HepG2 (cell line): ENCODE measurements around the gene BTK. TPM values are rescaled to one million over a fixed set of nuclear protein-coding genes. Genes with fewer than 3 reads are reported as not detected.
"Not testable (repeated sequence)": the region's sequence is repeated elsewhere in the genome, so short reads cannot be mapped to it uniquely, and the experiment has no call there.

Source experiments
- ATAC-seq: fragments of 200-7000 bp; cut with Tn5 transposase; 3 replicates; pipeline ENCODE4 v1.9.1; 2020; ENCODE audit warnings: mild to moderate bottlenecking, moderate library complexity
- BruUV-seq: library from RNA; stranded (reverse); fragments of 400-500 nt; replicated peaks from 2 replicates; lab custom pipeline; 2021; lab: Mats Ljungman, UMichigan
- CTCF ChIA-PET: fragments of 300-600 bp; formaldehyde crosslinking; extraction: SDS; loops from one replicate; lab custom pipeline; 2021; ENCODE audit warnings: low total read pairs, inconsistent platforms, low intra/inter-chr PET ratio; lab: Yijun Ruan, JAX
- POLR2A ChIA-PET: fragments of 350-600 bp; sonication (Branson Sonifier 250); formaldehyde crosslinking; loops from one replicate; lab custom pipeline; 2020; ENCODE audit warnings: antibody characterized with exemption, inconsistent platforms; lab: Yijun Ruan, JAX
- DNase-seq: peaks from one replicate; pipeline ENCODE4 v3.0.0-alpha.2; 2015; ENCODE audit warnings: low spot score
- FAIRE-seq: peaks from 3 replicates; lab custom pipeline; 2011; peaks lifted over from hg19 to GRCh38; lab: Jason Lieb, UNC
- H2AFZ ChIP-seq: one replicate; pipeline ENCODE4 v1.6.1; 2011; ENCODE audit warnings: low read length, inconsistent platforms
- H3K27ac ChIP-seq: fragments of 300-600 bp; 3 replicates; pipeline ENCODE4 v1.8.0; 2011; ENCODE audit warnings: mixed run types, mild to moderate bottlenecking, mixed read lengths, low read length, inconsistent platforms; ENCODE audit not compliant: insufficient read depth; ENCODE audit errors: extremely low read length
- H3K27me3 ChIP-seq, 2 experiments: fragments of 200-600 bp in 1 of 2; 2 replicates in 1 of 2; 3 replicates in 1 of 2; pipeline versions ENCODE4 v1.6.0 to v1.8.0; 2011; ENCODE audit warnings: low read length in 2 of 2, mild to moderate bottlenecking in 2 of 2, moderate library complexity in 2 of 2, inconsistent platforms in 1 of 2; ENCODE audit not compliant: insufficient read depth in 2 of 2, control insufficient read depth in 1 of 2
- H3K36me3 ChIP-seq, 2 experiments: fragments of 200-600 bp in 1 of 2; replicated peaks in 1 of 2; 2 replicates in 1 of 2; 3 replicates in 1 of 2; pipeline versions ENCODE4 v1.5.1 to v1.8.0; 2011; ENCODE audit warnings: low read length in 2 of 2, inconsistent platforms in 1 of 2; ENCODE audit not compliant: insufficient read depth in 2 of 2, control insufficient read depth in 1 of 2
- H3K4me1 ChIP-seq: 2 replicates; pipeline ENCODE4 v1.5.1; 2012; ENCODE audit warnings: low read length, inconsistent platforms; ENCODE audit not compliant: insufficient read depth
- H3K4me2 ChIP-seq: 2 replicates; pipeline ENCODE4 v1.6.0; 2011; ENCODE audit warnings: low read depth, low read length, inconsistent platforms
- H3K4me3 ChIP-seq, 3 experiments: fragments of 200-600 bp in 1 of 3; sonication (generic), shearing (Covaris generic) in 1 of 3; replicated peaks in 1 of 3; 2 replicates each; pipeline ENCODE4 v1.5.1; 2011 to 2016; ENCODE audit warnings: low read length in 3 of 3, inconsistent platforms in 2 of 3, low read depth in 2 of 3, mild to moderate bottlenecking in 2 of 3, control low read depth in 1 of 3, mixed read lengths in 1 of 3; ENCODE audit not compliant: insufficient read depth in 1 of 3
- H3K79me2 ChIP-seq: one replicate; pipeline ENCODE4 v1.6.1; 2011; ENCODE audit warnings: low read length, inconsistent platforms; ENCODE audit not compliant: insufficient read depth
- H3K9ac ChIP-seq: 2 replicates; pipeline ENCODE4 v1.6.0; 2011; ENCODE audit warnings: mild to moderate bottlenecking, low read depth, low read length, inconsistent platforms; ENCODE audit not compliant: insufficient read depth
- H3K9me3 ChIP-seq: 2 replicates; pipeline ENCODE4 v1.5.1; 2012; ENCODE audit warnings: mild to moderate bottlenecking, low read length
- H4K20me1 ChIP-seq: 2 replicates; pipeline ENCODE4 v1.6.0; 2011; ENCODE audit warnings: inconsistent platforms, mild to moderate bottlenecking, low read length, moderate library complexity; ENCODE audit not compliant: insufficient read depth
- FOXC1 ChIP-seq: sonication (generic); formaldehyde crosslinking; IDR thresholded peaks from 2 replicates; pipeline ENCODE4 v1.8.0; 2022; ENCODE audit warnings: mild to moderate bottlenecking, missing genetic modification reagents, borderline replicate concordance
- RAD51 ChIP-seq: fragments of 450-650 bp; IDR thresholded peaks from 2 replicates; pipeline ENCODE4 v1.6.1; 2016; ENCODE audit warnings: borderline replicate concordance
- SNAI1 ChIP-seq: sonication (generic); formaldehyde crosslinking; IDR thresholded peaks from 2 replicates; pipeline ENCODE4 v1.5.0; 2020; ENCODE audit warnings: mild to moderate bottlenecking, missing genetic modification reagents, borderline replicate concordance
- TCF7 ChIP-seq: sonication (generic); IDR thresholded peaks from 2 replicates; pipeline ENCODE4 v1.6.1; 2016; ENCODE audit warnings: antibody characterized with exemption, low read depth
- ZFX ChIP-seq: sonication (generic); formaldehyde crosslinking; IDR thresholded peaks from 2 replicates; pipeline ENCODE4 v1.4.0; 2020; ENCODE audit warnings: mild to moderate bottlenecking, low read depth, missing genetic modification reagents, moderate library complexity
- ZNF33A ChIP-seq: sonication (generic); formaldehyde crosslinking; IDR thresholded peaks from 2 replicates; pipeline ENCODE4 v1.5.1; 2020; ENCODE audit warnings: missing genetic modification reagents, mild to moderate bottlenecking, moderate library complexity, borderline replicate concordance
- ZSCAN9 ChIP-seq: IDR thresholded peaks from 2 replicates; pipeline ENCODE4 v1.6.1; 2016; ENCODE audit warnings: borderline replicate concordance
- WGBS: methylation state at CpG from one replicate; pipeline ENCODE4 v1.1.6; 2017; ENCODE audit warnings: low lambda C conversion rate; 5-methylcytosine and 5-hydroxymethylcytosine counted together
- in situ Hi-C: cut with HindIII; loops from 2 replicates; pipeline ENCODE4 v1.10.0; 2017; ENCODE audit warnings: low pct_unique_long_range_greater_than_20kb; ENCODE audit not compliant: extremely low pct_ligation_motif_present
- intact Hi-C: fragments of 100-400 bp; cut with micrococcal nuclease; formaldehyde crosslinking; loops from one replicate; pipeline ENCODE4 v1.10.0; 2022; ENCODE audit not compliant: unreplicated experiment
- polyA plus RNA-seq, 8 experiments: library from polyadenylated mRNA; depleted of rRNA in 3 of 8; stranded (reverse) in 7 of 8; unstranded in 1 of 8; fragments of >200 nt; fragmentation: Illumina TruSeq in 4 of 8; extraction: Trizol in 4 of 8; gene quantifications; 2 replicates each; pipeline versions ENCODE4 v1.2.1 to v1.2.3, GENCODE V29; 2011 to 2016; ENCODE audit warnings: low read depth in 4 of 8, missing spikeins in 1 of 8, mixed read lengths in 1 of 8; ENCODE audit not compliant: insufficient read depth in 1 of 8
- total RNA-seq, 5 experiments: library from RNA; depleted of rRNA; stranded (reverse); fragments of >200 nt; fragmentation: Illumina TruSeq; extraction: Trizol; gene quantifications; 2 replicates each; pipeline ENCODE4 v1.2.3, GENCODE V29; 2016; ENCODE audit warnings: low read depth in 1 of 5
- TF ChIP-seq, protein P1 (sequence below): sonication (generic); formaldehyde crosslinking; IDR thresholded peaks from 2 replicates; pipeline ENCODE4 v1.4.0; 2020; ENCODE audit warnings: missing genetic modification reagents
- TF ChIP-seq, protein P2 (sequence below): sonication (generic); formaldehyde crosslinking; IDR thresholded peaks from 2 replicates; pipeline ENCODE4 v1.5.0; 2020; ENCODE audit warnings: mild to moderate bottlenecking, missing genetic modification reagents, borderline replicate concordance

The BTK gene
- total and polyA plus RNA-seq, 2 of the 13 experiments (the other 11 are each of a cell fraction or from before 2014, with no cell fraction given), result not detected

DNA sequence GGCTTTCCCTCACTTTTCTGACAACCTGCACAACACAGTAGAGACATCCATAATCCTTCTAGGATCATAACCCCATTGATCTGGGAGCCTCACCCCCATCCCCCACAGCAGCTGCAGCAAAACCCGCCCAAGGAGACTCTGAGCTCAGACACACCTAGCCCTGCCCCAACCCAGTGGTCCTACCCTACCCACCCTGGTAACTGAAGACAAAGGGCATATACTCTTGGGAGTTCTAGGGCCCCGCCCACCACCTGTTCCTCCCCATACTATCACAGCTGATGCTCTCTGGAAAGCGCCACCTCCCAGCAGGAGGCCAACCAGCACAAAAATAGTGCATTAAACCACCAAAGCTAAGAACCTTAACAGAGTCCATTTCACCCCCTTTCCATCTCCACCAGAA is 59.4 kb downstream of the BTK start:
- H3K36me3 ChIP-seq, H3K4me3 ChIP-seq, DNase-seq, FAIRE-seq, H3K9me3 ChIP-seq, H3K4me1 ChIP-seq, CTCF ChIA-PET, H3K4me2 ChIP-seq, H2AFZ ChIP-seq, H3K27me3 ChIP-seq, intact Hi-C loops, H4K20me1 ChIP-seq, H3K79me2 ChIP-seq, H3K27ac ChIP-seq, in situ Hi-C loops, POLR2A ChIA-PET, H3K9ac ChIP-seq, BruUV-seq, ATAC-seq: not testable (repeated sequence)
- no CpG with 5 or more reads among the region's 3 CpGs for WGBS

DNA sequence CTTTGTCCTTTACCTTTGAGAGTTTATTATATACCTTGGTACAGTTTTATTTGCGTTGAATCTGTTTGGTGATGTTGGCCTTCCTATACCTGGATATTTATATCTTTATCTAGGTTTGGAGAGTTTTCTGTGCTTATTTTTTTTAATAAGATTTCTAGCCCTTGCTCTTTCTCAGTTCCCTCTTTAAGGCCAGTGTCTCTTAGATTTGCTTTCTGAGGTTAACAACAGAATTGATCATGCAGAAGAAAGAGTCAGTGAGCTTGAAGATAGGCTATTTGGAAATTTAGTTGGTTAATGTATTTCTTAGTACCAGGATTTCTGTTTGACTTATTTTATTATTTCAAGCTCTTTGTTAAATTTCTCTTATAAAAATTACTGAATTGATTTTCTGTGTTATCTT is 82.2 kb downstream of the BTK start:
- Histone ChIP-seq H4K20me1 (no peaks in the 10 kb centered on the region), H3K27ac (no peak overlapping the region), H3K9me3 (no peaks in the 10 kb centered on the region), H3K36me3 (no peaks in the 10 kb centered on the region), H2AFZ (no peak overlapping the region)
- 15% methylated on average over 1 of the region's 1 CpG for WGBS
- in situ Hi-C loops, result no loop called here
- TF ChIP-seq ZFX (CRISPR knock-in tag) (no peak), ZNF33A (no peak), TCF7 (no peak), ZSCAN9 (CRISPR knock-in tag) (no peak), RAD51 (no peak), FOXC1 (CRISPR knock-in tag) (no peak), SNAI1 (no peak)
- TF ChIP-seq, protein P1, sequence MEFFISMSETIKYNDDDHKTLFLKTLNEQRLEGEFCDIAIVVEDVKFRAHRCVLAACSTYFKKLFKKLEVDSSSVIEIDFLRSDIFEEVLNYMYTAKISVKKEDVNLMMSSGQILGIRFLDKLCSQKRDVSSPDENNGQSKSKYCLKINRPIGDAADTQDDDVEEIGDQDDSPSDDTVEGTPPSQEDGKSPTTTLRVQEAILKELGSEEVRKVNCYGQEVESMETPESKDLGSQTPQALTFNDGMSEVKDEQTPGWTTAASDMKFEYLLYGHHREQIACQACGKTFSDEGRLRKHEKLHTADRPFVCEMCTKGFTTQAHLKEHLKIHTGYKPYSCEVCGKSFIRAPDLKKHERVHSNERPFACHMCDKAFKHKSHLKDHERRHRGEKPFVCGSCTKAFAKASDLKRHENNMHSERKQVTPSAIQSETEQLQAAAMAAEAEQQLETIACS, result no peak
- TF ChIP-seq, protein P2, sequence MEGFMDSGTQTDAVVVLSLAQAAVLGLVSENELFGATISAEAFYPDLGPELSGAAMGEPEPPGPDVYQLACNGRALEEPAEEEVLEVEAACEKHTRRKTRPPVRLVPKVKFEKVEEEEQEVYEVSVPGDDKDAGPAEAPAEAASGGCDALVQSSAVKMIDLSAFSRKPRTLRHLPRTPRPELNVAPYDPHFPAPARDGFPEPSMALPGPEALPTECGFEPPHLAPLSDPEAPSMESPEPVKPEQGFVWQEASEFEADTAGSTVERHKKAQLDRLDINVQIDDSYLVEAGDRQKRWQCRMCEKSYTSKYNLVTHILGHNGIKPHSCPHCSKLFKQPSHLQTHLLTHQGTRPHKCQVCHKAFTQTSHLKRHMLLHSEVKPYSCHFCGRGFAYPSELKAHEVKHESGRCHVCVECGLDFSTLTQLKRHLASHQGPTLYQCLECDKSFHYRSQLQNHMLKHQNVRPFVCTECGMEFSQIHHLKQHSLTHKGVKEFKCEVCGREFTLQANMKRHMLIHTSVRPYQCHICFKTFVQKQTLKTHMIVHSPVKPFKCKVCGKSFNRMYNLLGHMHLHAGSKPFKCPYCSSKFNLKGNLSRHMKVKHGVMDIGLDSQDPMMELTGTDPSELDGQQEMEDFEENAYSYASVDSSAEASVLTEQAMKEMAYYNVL, result no peak
- TF ChIP-seq, all 625 proteins: peak for 0
- DNase-seq (no peak), FAIRE-seq (no peak), ATAC-seq (no peak)
- CTCF ChIA-PET, result no interaction called here
- Histone ChIP-seq H3K4me2 (no peak overlapping the region), H3K4me3 (no peak overlapping the region), H3K9ac (no peak overlapping the region), H3K27me3 (no peaks in the 10 kb centered on the region), H3K79me2 (no peaks in the 10 kb centered on the region), H3K4me1 (no peaks in the 10 kb centered on the region)
- intact Hi-C loops, result no loop called here
- POLR2A ChIA-PET, result no interaction called here
- no TSS peak for BruUV-seq
